SIG-M5 (cell line): ENCODE measurements around the gene CUBN.
"Not testable (repeated sequence)": the region's sequence is repeated elsewhere in the genome, so short reads cannot be mapped to it uniquely, and the experiment has no call there.

Source experiments
- DNase-seq: peaks from one replicate; lab custom pipeline; 2025; lab: John Stamatoyannopoulos, UW

CUBN gene

GRCh38 chr10:17038627-17039026 is 91.0 kb downstream of the CUBN start:
- no peak for DNase-seq

- DNase-seq = no peak
Observed at GRCh38 chr10:17037910-17038309, 91.7 kb downstream of the CUBN start.

GRCh38 chr10:17035446-17035845 is 94.2 kb downstream of the CUBN start:
- no peak for DNase-seq

GRCh38 chr10:17033529-17034260 is 95.9 kb downstream of the CUBN start:
- no peak for DNase-seq

GRCh38 chr10:17031637-17032635 is 97.7 kb downstream of the CUBN start:
- DNase-seq = no peak

- DNase-seq = no peak
Observed at GRCh38 chr10:17029581-17030271, 99.9 kb downstream of the CUBN start.

GRCh38 chr10:17029239-17029580 is 100.4 kb downstream of the CUBN start:
- no peak for DNase-seq

GRCh38 chr10:17028798-17029197 is 100.8 kb downstream of the CUBN start:
- DNase-seq = no peak

- no peak for DNase-seq
Observed at GRCh38 chr10:17026686-17027485, 102.7 kb downstream of the CUBN start.

GRCh38 chr10:17025444-17026295 is 103.9 kb downstream of the CUBN start:
- DNase-seq = peak; percentile 5

GRCh38 chr10:17024461-17024860 is 105.2 kb downstream of the CUBN start:
- DNase-seq = no peak

- peak; percentile 63 for DNase-seq
Observed at GRCh38 chr10:17023386-17024298, 106.0 kb downstream of the CUBN start.

- DNase-seq = no peak
Observed at GRCh38 chr10:17022896-17023295, 106.7 kb downstream of the CUBN start.

GRCh38 chr10:17022466-17022825 is 107.2 kb downstream of the CUBN start:
- no peak for DNase-seq

- DNase-seq = no peak
Observed at GRCh38 chr10:17021656-17022465, 107.8 kb downstream of the CUBN start.

GRCh38 chr10:17019696-17020095 is 109.9 kb downstream of the CUBN start:
- no peak for DNase-seq

GRCh38 chr10:17013131-17013983 is 116.3 kb downstream of the CUBN start:
- not testable (repeated sequence) for DNase-seq

- DNase-seq = not testable (repeated sequence)
Observed at GRCh38 chr10:17012731-17013130, 116.9 kb downstream of the CUBN start.
